ENCODE data around the gene AKAP5. TPM values are rescaled to one million over a fixed set of nuclear protein-coding genes. Genes with fewer than 3 reads are reported as not detected.

Gene AKAP5
- total and polyA plus RNA-seq, 2 experiments from 2014 or later = 0.08 to 0.22 TPM

GRCh38 chr14:64501411-64502171, 36.3 kb downstream of the AKAP5 start:
- Histone ChIP-seq H3K4me1 (ENCODE audit: insufficient read depth) (peaks cover 39% of the 10 kb centered on the region), H3K36me3 (ENCODE audit: low read depth) (0 out of 2 replicates have a peak, but pooled peaks cover 5% of the 10 kb centered on the region), H3K9me2 (ENCODE audit: insufficient read depth) (no peaks in the 10 kb centered on the region), H4K20me1 (ENCODE audit: insufficient read depth) (peaks cover 8% of the 10 kb centered on the region; the same call in 1 of the 2 replicates), H3K79me2 (ENCODE audit: insufficient read depth) (peaks cover 78% of the 10 kb centered on the region), H3K9ac (peak overlapping the region; percentile 99), H3K4me3 (peak overlapping the region; percentile 91), H3K27ac (peak overlapping the region; percentile 99), H2AFZ (peak overlapping the region; percentile 9; the same call in 1 of the 2 replicates), H3K4me2 (ENCODE audit: unreplicated experiment) (peak overlapping the region; percentile 97), H3F3A (ENCODE audit: insufficient read depth) (peaks cover 36% of the 10 kb centered on the region), H3K9me3 (ENCODE audit: low read depth) (no peaks in the 10 kb centered on the region), H3K27me3 (replicated peaks; ENCODE audit: insufficient read depth) (no peaks in the 10 kb centered on the region)
- DNase-seq = peak; percentile 79
- WGBS, 2 experiments (ENCODE audit: low coverage in 1 of 2, low lambda C conversion rate in 2 of 2, missing lambda C conversion rate in 2 of 2) = 8 to 13% methylated on average over 8 of the region's 8 CpGs
- TF ChIP-seq EZH2 (IDR thresholded peaks at IDR 0.05; ENCODE audit: insufficient read depth, poor library complexity, severe bottlenecking) (no peak), EZH2phosphoT487 (IDR thresholded peaks at IDR 0.05; ENCODE audit: insufficient read depth, low read depth) (no peak)
- in situ Hi-C loops (cut with MboI) = no loop called here

- Histone ChIP-seq H3K79me2 (ENCODE audit: insufficient read depth) (peaks cover 78% of the 10 kb centered on the region), H3K4me3 (peak overlapping the region; percentile 91), H2AFZ (peak overlapping the region; percentile 77), H3K9ac (peak overlapping the region; percentile 99), H3K4me1 (ENCODE audit: insufficient read depth) (peaks cover 47% of the 10 kb centered on the region), H4K20me1 (ENCODE audit: insufficient read depth) (peaks cover 11% of the 10 kb centered on the region; the same call in 1 of the 2 replicates), H3K36me3 (ENCODE audit: low read depth) (0 out of 2 replicates have a peak, but pooled peaks cover 3% of the 10 kb centered on the region), H3F3A (ENCODE audit: insufficient read depth) (peaks cover 44% of the 10 kb centered on the region), H3K27me3 (replicated peaks; ENCODE audit: insufficient read depth) (no peaks in the 10 kb centered on the region), H3K9me2 (ENCODE audit: insufficient read depth) (no peaks in the 10 kb centered on the region), H3K27ac (peak overlapping the region; percentile 99), H3K4me2 (ENCODE audit: unreplicated experiment) (peak overlapping the region; percentile 97), H3K9me3 (ENCODE audit: low read depth) (no peaks in the 10 kb centered on the region)
- TF ChIP-seq EZH2phosphoT487 (IDR thresholded peaks at IDR 0.05; ENCODE audit: insufficient read depth, low read depth) (no peak), EZH2 (IDR thresholded peaks at IDR 0.05; ENCODE audit: insufficient read depth, poor library complexity, severe bottlenecking) (no peak)
- 45 to 49% methylated on average over 6 of the region's 6 CpGs for WGBS, 2 experiments (ENCODE audit: low coverage in 1 of 2, low lambda C conversion rate in 2 of 2, missing lambda C conversion rate in 2 of 2)
- in situ Hi-C loops (cut with MboI) = no loop called here
- no peak for DNase-seq
Measured at GRCh38 chr14:64502456-64502855, 37.2 kb downstream of the AKAP5 start.

GRCh38 chr14:64502887-64503433, 37.7 kb downstream of the AKAP5 start:
- Histone ChIP-seq H4K20me1 (ENCODE audit: insufficient read depth) (peaks cover 16% of the 10 kb centered on the region; the same call in 1 of the 2 replicates), H3K36me3 (ENCODE audit: low read depth) (no peaks in the 10 kb centered on the region), H3K9me3 (ENCODE audit: low read depth) (no peaks in the 10 kb centered on the region), H3K4me3 (peak overlapping the region; percentile 91), H3K9me2 (ENCODE audit: insufficient read depth) (no peaks in the 10 kb centered on the region), H3K27ac (peak overlapping the region; percentile 99), H3K79me2 (ENCODE audit: insufficient read depth) (peaks cover 78% of the 10 kb centered on the region), H3K27me3 (replicated peaks; ENCODE audit: insufficient read depth) (no peaks in the 10 kb centered on the region), H3K9ac (peak overlapping the region; percentile 99), H2AFZ (peak overlapping the region; percentile 77), H3F3A (ENCODE audit: insufficient read depth) (peaks cover 49% of the 10 kb centered on the region), H3K4me1 (ENCODE audit: insufficient read depth) (peaks cover 52% of the 10 kb centered on the region), H3K4me2 (ENCODE audit: unreplicated experiment) (peak overlapping the region; percentile 97)
- TF ChIP-seq EZH2phosphoT487 (IDR thresholded peaks at IDR 0.05; ENCODE audit: insufficient read depth, low read depth) (no peak), EZH2 (IDR thresholded peaks at IDR 0.05; ENCODE audit: insufficient read depth, poor library complexity, severe bottlenecking) (no peak)
- 1% methylated on average over 23 to 25 of the region's 29 CpGs for WGBS, 2 experiments (ENCODE audit: low coverage in 1 of 2, low lambda C conversion rate in 2 of 2, missing lambda C conversion rate in 2 of 2)
- peak; percentile 59 for DNase-seq
- in situ Hi-C loops (cut with MboI) = no loop called here

- Histone ChIP-seq H3K9me3 (ENCODE audit: low read depth) (no peaks in the 10 kb centered on the region), H3K4me2 (ENCODE audit: unreplicated experiment) (peak within 1 kb of the TSS; percentile 98), H2AFZ (peak within 1 kb of the TSS; percentile 77), H3F3A (ENCODE audit: insufficient read depth) (peaks cover 53% of the 10 kb centered on the region), H3K27me3 (replicated peaks; ENCODE audit: insufficient read depth) (no peaks in the 10 kb centered on the region), H3K27ac (peak within 1 kb of the TSS; percentile 99), H3K79me2 (ENCODE audit: insufficient read depth) (peaks cover 81% of the 10 kb centered on the region), H3K9me2 (ENCODE audit: insufficient read depth) (no peaks in the 10 kb centered on the region), H3K9ac (peak within 1 kb of the TSS; percentile 99), H3K36me3 (ENCODE audit: low read depth) (no peaks in the 10 kb centered on the region), H3K4me3 (peak within 1 kb of the TSS; percentile 91), H4K20me1 (ENCODE audit: insufficient read depth) (peaks cover 21% of the 10 kb centered on the region; the same call in 1 of the 2 replicates), H3K4me1 (ENCODE audit: insufficient read depth) (peaks cover 60% of the 10 kb centered on the region)
- TF ChIP-seq EZH2 (IDR thresholded peaks at IDR 0.05; ENCODE audit: insufficient read depth, poor library complexity, severe bottlenecking) (no peak), EZH2phosphoT487 (IDR thresholded peaks at IDR 0.05; ENCODE audit: insufficient read depth, low read depth) (no peak)
- in situ Hi-C loops (cut with MboI) = no loop called here
- 1% methylated on average over 46 to 81 of the region's 87 CpGs for WGBS, 2 experiments (ENCODE audit: low coverage in 1 of 2, low lambda C conversion rate in 2 of 2, missing lambda C conversion rate in 2 of 2)
- DNase-seq = peak; percentile 99
Measured at GRCh38 chr14:64503434-64504309, 38.4 kb downstream of the AKAP5 start, which contains the start of gene ZBTB25. Gene ZBTB25, minus strand, starts transcription at chr14:64503838. Its CDS starts 13,305 bp downstream, at chr14:64490533.
